Effector memory CD4-positive, alpha-beta T cell (primary cell): ENCODE data around the gene DEDD.

Experiments used
- DNase-seq, 3 donors: peaks; one replicate each; pipeline ENCODE4 v3.0.0-alpha.2; 2020
- H3K27ac ChIP-seq: 2 replicates; pipeline ENCODE4 v1.7.0; 2013; ENCODE audit warnings: mild to moderate bottlenecking, low read length, moderate library complexity; ENCODE audit not compliant: insufficient read depth, poor library complexity, severe bottlenecking
- H3K27me3 ChIP-seq: replicated peaks from 2 replicates; pipeline ENCODE4 v1.7.0; 2013; ENCODE audit warnings: mild to moderate bottlenecking, low read length; ENCODE audit not compliant: insufficient read depth, control insufficient read depth, poor library complexity, severe bottlenecking
- H3K36me3 ChIP-seq: 2 replicates; pipeline ENCODE4 v1.7.0; 2013; ENCODE audit warnings: mild to moderate bottlenecking, low read length, moderate library complexity; ENCODE audit not compliant: control insufficient read depth, insufficient read depth
- H3K4me1 ChIP-seq: 2 replicates; pipeline ENCODE4 v1.7.0; 2013; ENCODE audit warnings: low read length, mild to moderate bottlenecking; ENCODE audit not compliant: control insufficient read depth, insufficient read depth, poor library complexity, severe bottlenecking
- H3K4me3 ChIP-seq: 2 replicates; pipeline ENCODE4 v1.7.0; 2013; ENCODE audit warnings: low read length, low read depth, mild to moderate bottlenecking; ENCODE audit not compliant: insufficient read depth, poor library complexity, severe bottlenecking
- H3K9me3 ChIP-seq: 2 replicates; pipeline ENCODE4 v1.7.0; 2013; ENCODE audit warnings: mild to moderate bottlenecking, low read length, moderate library complexity; ENCODE audit not compliant: control insufficient read depth

Gene DEDD

GRCh38 chr1:161115132-161115711 is 17.2 kb downstream of the DEDD start:
- H3K27me3 ChIP-seq, result no peaks in the 10 kb centered on the region
- no peak overlapping the region for H3K27ac ChIP-seq
- DNase-seq, result no peak
- H3K9me3 ChIP-seq, result no peaks in the 10 kb centered on the region
- peaks cover 29% of the 10 kb centered on the region for H3K4me1 ChIP-seq
- H3K4me3 ChIP-seq, result no peak overlapping the region
- H3K36me3 ChIP-seq, result peaks cover under 1% of the 10 kb centered on the region

GRCh38 chr1:161114556-161114955 is 17.9 kb downstream of the DEDD start:
- H3K27ac ChIP-seq, result no peak overlapping the region
- H3K4me1 ChIP-seq, result peaks cover 25% of the 10 kb centered on the region
- no peak overlapping the region for H3K4me3 ChIP-seq
- H3K36me3 ChIP-seq, result peaks cover 1% of the 10 kb centered on the region
- no peaks in the 10 kb centered on the region for H3K9me3 ChIP-seq
- DNase-seq, result no peak
- no peaks in the 10 kb centered on the region for H3K27me3 ChIP-seq

GRCh38 chr1:161113915-161114314 is 18.6 kb downstream of the DEDD start:
- H3K4me3 ChIP-seq, result no peak overlapping the region
- no peak overlapping the region for H3K27ac ChIP-seq
- peaks cover 4% of the 10 kb centered on the region for H3K36me3 ChIP-seq
- no peaks in the 10 kb centered on the region for H3K27me3 ChIP-seq
- no peaks in the 10 kb centered on the region for H3K9me3 ChIP-seq
- no peak for DNase-seq
- H3K4me1 ChIP-seq, result peaks cover 18% of the 10 kb centered on the region

GRCh38 chr1:161111527-161111926 is 20.9 kb downstream of the DEDD start:
- Histone ChIP-seq H3K4me3 (no peak overlapping the region), H3K27me3 (no peaks in the 10 kb centered on the region), H3K9me3 (no peaks in the 10 kb centered on the region), H3K4me1 (peaks cover 5% of the 10 kb centered on the region), H3K36me3 (peaks cover 4% of the 10 kb centered on the region), H3K27ac (no peak overlapping the region)
- no peak for DNase-seq

GRCh38 chr1:161111117-161111516 is 21.4 kb downstream of the DEDD start:
- H3K27ac ChIP-seq, result no peak overlapping the region
- no peaks in the 10 kb centered on the region for H3K9me3 ChIP-seq
- H3K27me3 ChIP-seq, result no peaks in the 10 kb centered on the region
- H3K4me1 ChIP-seq, result peaks cover 1% of the 10 kb centered on the region
- peaks cover 4% of the 10 kb centered on the region for H3K36me3 ChIP-seq
- no peak for DNase-seq
- no peak overlapping the region for H3K4me3 ChIP-seq

GRCh38 chr1:161106431-161106830 is 26.0 kb downstream of the DEDD start:
- H3K36me3 ChIP-seq, result peaks cover 16% of the 10 kb centered on the region
- H3K27me3 ChIP-seq, result no peaks in the 10 kb centered on the region
- H3K27ac ChIP-seq, result no peak overlapping the region
- DNase-seq, result no peak
- no peaks in the 10 kb centered on the region for H3K9me3 ChIP-seq
- H3K4me1 ChIP-seq, result no peaks in the 10 kb centered on the region
- H3K4me3 ChIP-seq, result no peak overlapping the region

GRCh38 chr1:161100556-161100955 is 31.9 kb downstream of the DEDD start:
- Histone ChIP-seq H3K27ac (no peak overlapping the region), H3K4me3 (no peak overlapping the region), H3K36me3 (peaks cover 16% of the 10 kb centered on the region), H3K4me1 (no peaks in the 10 kb centered on the region), H3K27me3 (no peaks in the 10 kb centered on the region), H3K9me3 (no peaks in the 10 kb centered on the region)
- DNase-seq, result no peak

GRCh38 chr1:161099090-161099802 is 33.2 kb downstream of the DEDD start:
- peaks cover 16% of the 10 kb centered on the region for H3K36me3 ChIP-seq
- no peaks in the 10 kb centered on the region for H3K9me3 ChIP-seq
- no peaks in the 10 kb centered on the region for H3K4me1 ChIP-seq
- DNase-seq, result no peak
- no peak overlapping the region for H3K4me3 ChIP-seq
- no peaks in the 10 kb centered on the region for H3K27me3 ChIP-seq
- no peak overlapping the region for H3K27ac ChIP-seq

- Histone ChIP-seq H3K4me1 (no peaks in the 10 kb centered on the region), H3K9me3 (no peaks in the 10 kb centered on the region), H3K4me3 (peak within 1 kb of the TSS; percentile 59), H3K27ac (peak within 1 kb of the TSS; percentile 70), H3K36me3 (peaks cover 16% of the 10 kb centered on the region), H3K27me3 (no peaks in the 10 kb centered on the region)
- peak; percentile 59 to 71 (median 60) for DNase-seq
Observed at GRCh38 chr1:161098210-161099068, 34.0 kb downstream of the DEDD start, which contains the start of gene KLHDC9. KLHDC9 (plus strand) TSS chr1:161098361; CDS start chr1:161098536, 175 bp downstream.

- no peaks in the 10 kb centered on the region for H3K4me1 ChIP-seq
- H3K9me3 ChIP-seq, result no peaks in the 10 kb centered on the region
- no peak for DNase-seq
- no peak overlapping the region for H3K27ac ChIP-seq
- H3K36me3 ChIP-seq, result peaks cover 5% of the 10 kb centered on the region
- no peak overlapping the region for H3K4me3 ChIP-seq
- no peaks in the 10 kb centered on the region for H3K27me3 ChIP-seq
Observed at GRCh38 chr1:161096530-161096929, 35.9 kb downstream of the DEDD start.
